Left ventricle myocardium inferior (tissue), 1 donor: ENCODE measurements around the gene SEMA3B. TPM values are rescaled to one million over a fixed set of nuclear protein-coding genes. Genes with fewer than 3 reads are reported as not detected.
A peak's percentile ranks its signal among the peaks of the same experiment; 100 is the strongest.

Experiments
- DNase-seq: peaks from one replicate; pipeline ENCODE4 v3.0.0-alpha.2; 2020
- H3K27ac ChIP-seq: fragments of 200-600 bp; replicated peaks from 2 replicates; pipeline ENCODE4 v1.8.0; 2021
- H3K27me3 ChIP-seq: fragments of 200-600 bp; 2 replicates; pipeline ENCODE4 v1.8.0; 2021; ENCODE audit warnings: low read depth
- H3K36me3 ChIP-seq: fragments of 200-600 bp; 2 replicates; pipeline ENCODE4 v1.8.0; 2021
- H3K4me1 ChIP-seq: fragments of 200-600 bp; 2 replicates; pipeline ENCODE4 v1.8.0; 2021
- H3K4me3 ChIP-seq: fragments of 200-600 bp; 2 replicates; pipeline ENCODE4 v1.8.0; 2021; ENCODE audit warnings: mild to moderate bottlenecking, moderate library complexity
- H3K9me3 ChIP-seq: fragments of 200-600 bp; replicated peaks from 2 replicates; pipeline ENCODE4 v1.8.0; 2021
- CTCF ChIP-seq: fragments of 200-600 bp; IDR thresholded peaks from 2 replicates; pipeline ENCODE4 v1.8.0; 2021; ENCODE audit warnings: antibody characterized with exemption, mild to moderate bottlenecking, borderline replicate concordance
- intact Hi-C: fragments of 100-400 bp; cut with micrococcal nuclease; formaldehyde crosslinking; loops from one replicate; pipeline ENCODE4 v1.11.0; 2022
- total RNA-seq: library from RNA; stranded (reverse); fragmentation: NEBNext Ultra II Directional; extraction: Animal tissue kit (Norgen Biotek cat#: 25700); gene quantifications from one replicate; pipeline ENCODE4 v1.2.1, GENCODE V29; 2021
- donor health status: DM: no; HTN: yes; CAD: no; lungs with severe emphysema.

Gene SEMA3B
- total RNA-seq, 1 donor from 2014 or later, result 23.2 TPM

- intact Hi-C loops, result no loop called here
- Histone ChIP-seq H3K9me3 (no peaks in the 10 kb centered on the region), H3K36me3 (peaks cover 33% of the 10 kb centered on the region), H3K27me3 (no peaks in the 10 kb centered on the region), H3K27ac (peak overlapping the region; percentile 99), H3K4me1 (peaks cover 93% of the 10 kb centered on the region), H3K4me3 (peak overlapping the region; percentile 86)
- TF ChIP-seq CTCF, result no peak
- DNase-seq, result peak; percentile 74
These were observed 54.8 kb downstream of the SEMA3B start for GRCh38 chr3:50323614-50324199.

GRCh38 chr3:50324351-50325112, 55.6 kb downstream of the SEMA3B start:
- Histone ChIP-seq H3K9me3 (no peaks in the 10 kb centered on the region), H3K27ac (peak overlapping the region; percentile 99), H3K36me3 (peaks cover 31% of the 10 kb centered on the region), H3K4me3 (peak overlapping the region; percentile 86), H3K27me3 (no peaks in the 10 kb centered on the region), H3K4me1 (peaks cover 90% of the 10 kb centered on the region)
- TF ChIP-seq CTCF, result peak; percentile 92
- intact Hi-C loops, result no loop called here
- DNase-seq, result peak; percentile 74

- DNase-seq, result no peak
- TF ChIP-seq CTCF, result no peak
- Histone ChIP-seq H3K27me3 (no peaks in the 10 kb centered on the region), H3K27ac (peak overlapping the region; percentile 99), H3K9me3 (no peaks in the 10 kb centered on the region), H3K4me1 (peaks cover 84% of the 10 kb centered on the region), H3K36me3 (peaks cover 31% of the 10 kb centered on the region), H3K4me3 (no peak overlapping the region)
- intact Hi-C loops, result no loop called here
These were observed 56.1 kb downstream of the SEMA3B start for GRCh38 chr3:50325113-50325480.

- peaks cover 36% of the 10 kb centered on the region for H3K36me3 ChIP-seq
- no peak for TF ChIP-seq CTCF
- peaks cover 83% of the 10 kb centered on the region for H3K4me1 ChIP-seq
- H3K4me3 ChIP-seq, result no peak overlapping the region
- peak overlapping the region; percentile 99 for H3K27ac ChIP-seq
- no peaks in the 10 kb centered on the region for H3K27me3 ChIP-seq
- DNase-seq, result no peak
- no peaks in the 10 kb centered on the region for H3K9me3 ChIP-seq
- intact Hi-C loops, result no loop called here
These were observed 56.7 kb downstream of the SEMA3B start for GRCh38 chr3:50325497-50326181.

- Histone ChIP-seq H3K27me3 (no peaks in the 10 kb centered on the region), H3K4me1 (peaks cover 83% of the 10 kb centered on the region), H3K9me3 (no peaks in the 10 kb centered on the region), H3K4me3 (no peak overlapping the region), H3K36me3 (peaks cover 41% of the 10 kb centered on the region), H3K27ac (no peak overlapping the region)
- intact Hi-C loops, result no loop called here
- TF ChIP-seq CTCF, result no peak
- DNase-seq, result no peak
These were observed 57.2 kb downstream of the SEMA3B start for GRCh38 chr3:50326182-50326541.
